ENCODE measurements around the gene TRIM21.
"Not testable (repeated sequence)": the region's sequence is repeated elsewhere in the genome, so short reads cannot be mapped to it uniquely, and the experiment has no call there.

TRIM21 gene

DNA sequence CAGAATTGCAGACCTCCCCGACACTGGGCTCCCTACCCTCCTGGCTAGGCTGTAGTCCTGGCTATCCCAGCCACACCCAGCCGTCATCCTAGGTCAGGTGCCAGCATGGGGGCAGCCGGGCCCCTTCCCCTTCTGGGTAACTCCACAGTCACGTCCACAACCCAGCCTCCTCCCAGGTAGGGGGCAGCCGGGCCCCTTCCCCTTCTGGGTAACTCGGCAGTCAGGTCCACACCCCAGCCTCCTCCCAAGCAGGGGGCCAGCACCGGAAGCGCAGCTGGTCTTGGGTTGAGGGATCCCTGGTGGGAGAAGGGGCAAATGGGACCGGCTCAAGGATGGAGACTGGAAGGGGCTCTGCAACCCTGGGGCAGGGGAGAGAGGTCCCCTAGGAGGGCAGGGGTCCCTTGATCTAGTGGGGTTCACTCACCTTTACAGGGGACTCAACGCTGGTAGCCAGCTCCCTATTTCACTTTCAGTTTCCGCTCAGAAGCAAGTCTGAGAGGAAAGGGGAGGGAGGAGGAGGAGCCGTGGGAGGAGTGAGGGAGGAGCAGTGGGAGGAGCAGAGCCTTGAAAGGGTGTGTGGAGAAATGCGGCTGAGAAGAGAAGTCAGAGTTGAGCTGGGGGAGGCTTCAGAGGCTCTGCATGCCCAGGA is at the start of gene TRIM21:
TSS of gene TRIM21 (minus strand) at position 494 of the 649 bp plus-strand sequence. CDS start 3,293 bp downstream, outside the sequence.
- in situ Hi-C loops (cut with HindIII; ENCODE audit: low sequenced_read_pairs): no loop called here

DNA sequence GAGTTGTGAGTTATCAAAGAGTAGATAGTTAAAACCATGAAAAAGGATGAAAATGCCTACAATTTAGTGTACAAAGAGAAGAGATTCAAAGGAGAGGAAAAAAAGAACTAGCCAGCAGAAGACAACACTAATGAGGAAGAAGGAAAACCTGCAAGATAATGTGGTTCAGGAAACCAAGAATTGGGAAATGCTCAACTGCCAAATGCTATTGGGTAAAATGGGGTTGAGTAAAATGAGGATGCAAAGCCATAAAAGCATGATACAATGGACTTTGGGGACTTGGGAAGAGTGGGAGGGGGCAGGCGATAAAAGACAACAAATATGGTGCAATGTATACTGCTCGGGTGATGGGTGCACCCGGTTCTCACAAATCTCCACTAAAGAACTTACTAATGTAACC is 48.0 kb upstream of the TRIM21 start:
- in situ Hi-C loops (cut with HindIII; ENCODE audit: low sequenced_read_pairs): no loop called here

DNA sequence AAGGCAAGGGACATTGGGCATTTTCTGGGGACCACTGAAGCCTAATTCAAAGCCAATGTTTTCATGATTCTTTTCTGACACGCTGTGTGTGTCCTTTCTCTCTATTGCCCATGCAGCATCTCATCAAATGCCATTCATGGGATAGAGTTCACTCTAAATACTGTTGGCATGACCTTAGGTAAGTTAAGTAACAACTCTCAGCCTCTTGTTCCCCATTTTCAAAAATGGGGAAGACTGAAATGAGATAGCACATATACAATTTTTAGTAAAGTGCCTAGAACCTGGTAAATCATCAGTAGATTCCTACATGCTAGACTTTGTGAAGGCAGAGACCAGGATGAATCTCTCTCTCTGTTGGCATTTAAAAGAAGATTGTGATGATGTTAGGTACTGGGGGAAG is 42.9 kb upstream of the TRIM21 start:
- in situ Hi-C loops (cut with HindIII; ENCODE audit: low sequenced_read_pairs): no loop called here

DNA sequence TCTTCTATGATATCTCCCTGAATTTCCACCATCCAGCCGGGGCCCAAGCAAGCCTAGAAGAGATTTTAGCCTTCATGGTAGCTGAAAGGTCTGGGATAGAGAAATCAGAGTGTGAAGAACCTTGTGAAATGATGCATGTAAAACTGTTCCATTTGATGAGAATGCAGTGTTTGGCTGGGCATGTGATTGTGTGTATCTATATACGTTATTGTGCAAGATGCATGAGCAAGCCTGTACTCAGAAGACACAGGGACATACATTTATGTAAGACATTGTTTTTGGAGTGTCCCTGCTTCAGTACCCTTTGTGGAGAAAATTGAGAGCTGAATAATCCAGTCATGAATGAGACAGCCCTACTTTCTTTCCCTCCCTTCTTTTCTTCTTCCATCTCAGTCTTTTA is 40.4 kb upstream of the TRIM21 start:
- in situ Hi-C loops (cut with HindIII; ENCODE audit: low sequenced_read_pairs): no loop called here

DNA sequence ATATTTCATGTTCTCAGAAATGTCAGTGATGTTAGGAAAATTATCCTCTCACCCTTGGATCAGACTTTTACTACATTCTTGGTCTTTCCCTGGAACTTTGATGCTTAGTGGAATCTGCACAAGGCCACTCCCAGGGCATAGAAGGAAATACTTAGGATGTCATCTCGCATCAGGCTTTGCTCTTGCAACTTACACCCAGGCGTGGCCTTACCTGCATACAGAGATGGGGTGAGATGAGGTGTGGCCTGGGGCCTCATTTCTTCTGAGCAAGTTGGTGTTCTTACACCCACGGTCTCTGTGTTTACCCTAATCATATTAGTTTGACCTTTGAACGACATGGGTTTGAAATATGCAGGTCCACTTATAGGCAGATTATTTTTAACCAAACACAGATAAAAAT is 36.5 kb upstream of the TRIM21 start:
- in situ Hi-C loops (cut with HindIII; ENCODE audit: low sequenced_read_pairs): no loop called here

DNA sequence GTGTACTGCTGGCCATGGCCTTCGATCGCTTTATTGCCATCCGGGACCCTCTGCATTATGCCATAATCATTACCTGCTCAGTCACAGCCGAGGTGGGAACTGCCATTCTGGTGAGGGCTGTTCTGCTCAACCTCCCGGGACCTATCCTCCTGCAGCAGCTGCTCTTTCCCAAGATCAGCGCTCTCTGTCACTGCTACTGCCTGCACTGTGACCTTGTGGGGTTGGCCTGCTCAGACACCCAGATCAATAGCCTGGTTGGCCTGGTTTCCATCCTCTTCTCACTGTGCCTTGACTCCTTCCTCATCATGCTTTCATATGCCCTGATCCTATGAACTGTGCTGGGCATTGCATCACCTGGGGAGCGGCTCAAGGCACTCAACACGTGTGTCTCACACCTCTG is 24.9 kb upstream of the TRIM21 start:
- in situ Hi-C loops (cut with HindIII; ENCODE audit: low sequenced_read_pairs): no loop called here

DNA sequence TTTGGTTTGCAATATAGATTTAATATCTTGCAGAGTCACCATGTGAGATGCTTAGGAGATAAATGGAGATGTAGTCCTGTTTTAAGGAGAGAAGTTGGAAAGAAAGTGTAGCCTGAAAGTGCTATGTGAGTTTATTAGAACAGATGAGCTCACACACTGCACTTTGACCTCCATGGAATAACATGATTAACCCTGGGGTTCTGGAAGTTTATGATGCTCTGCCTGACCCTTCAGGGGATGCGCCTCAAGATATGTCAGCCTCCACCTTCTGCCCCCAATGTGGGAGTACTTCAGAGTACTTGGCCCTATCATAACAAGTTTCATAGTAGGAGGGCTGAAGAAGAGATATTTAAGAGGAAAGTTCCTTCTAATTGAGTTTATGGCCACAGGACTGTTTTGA is 23.3 kb upstream of the TRIM21 start:
- in situ Hi-C loops (cut with HindIII; ENCODE audit: low sequenced_read_pairs): no loop called here

DNA sequence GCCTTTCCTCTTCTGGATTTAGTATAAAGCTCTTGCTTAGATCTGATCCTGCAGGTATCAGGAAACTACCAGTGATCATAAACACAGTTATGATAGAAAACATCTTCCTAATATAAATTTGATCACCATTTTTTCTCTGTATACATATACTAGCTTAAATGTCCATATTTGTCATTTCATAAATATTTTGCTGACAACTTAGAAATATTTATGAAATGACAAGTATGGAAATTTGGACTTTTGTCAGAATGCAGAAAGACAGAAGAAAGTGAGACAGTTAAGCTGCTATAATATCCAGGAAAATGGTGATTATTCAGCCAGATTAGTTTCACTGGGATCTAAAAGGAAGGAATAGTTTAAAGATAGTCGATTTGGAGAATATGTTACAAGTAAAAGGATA is 22.8 kb upstream of the TRIM21 start:
- in situ Hi-C loops (cut with HindIII; ENCODE audit: low sequenced_read_pairs): no loop called here

DNA sequence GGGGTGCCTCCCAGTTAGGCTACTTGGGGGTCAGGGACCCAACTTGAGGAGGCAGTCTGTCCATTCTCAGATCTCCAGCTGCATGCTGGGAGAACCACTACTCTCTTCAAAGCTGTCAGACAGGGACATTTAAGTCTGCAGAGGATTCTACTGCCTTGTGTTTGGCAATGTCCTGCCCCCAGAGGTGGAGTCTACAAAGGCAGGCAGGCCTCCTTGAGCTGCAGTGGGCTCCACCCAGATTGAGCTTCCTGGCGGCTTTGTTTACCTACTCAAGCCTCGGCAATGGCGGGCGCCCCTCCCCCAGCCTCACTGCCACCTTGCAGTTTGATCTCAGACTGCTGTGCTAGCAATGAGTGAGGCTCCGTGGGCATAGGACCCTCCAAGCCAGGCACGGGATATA is 12.7 kb upstream of the TRIM21 start:
- in situ Hi-C loops (cut with HindIII; ENCODE audit: low sequenced_read_pairs): not testable (repeated sequence)

DNA sequence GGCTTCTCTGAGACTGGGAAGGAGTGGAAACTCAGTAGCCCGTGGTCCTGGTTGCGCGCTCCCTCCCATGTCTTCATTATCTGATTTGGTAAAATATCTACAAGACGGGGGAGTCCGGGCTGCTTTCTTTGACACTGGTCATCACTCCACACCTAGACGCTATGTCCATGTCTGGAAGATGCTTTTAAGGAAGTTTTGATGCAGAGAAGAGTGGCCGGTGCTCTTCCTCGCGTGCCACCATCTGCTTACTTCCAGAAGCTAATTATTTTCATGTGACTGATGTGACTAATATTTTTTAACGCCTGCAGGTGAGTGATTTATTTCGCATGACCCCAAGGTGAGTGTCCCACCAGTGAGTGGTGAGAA is 339 bp upstream of the TRIM21 start:
- in situ Hi-C loops (cut with HindIII; ENCODE audit: low sequenced_read_pairs): no loop called here

DNA sequence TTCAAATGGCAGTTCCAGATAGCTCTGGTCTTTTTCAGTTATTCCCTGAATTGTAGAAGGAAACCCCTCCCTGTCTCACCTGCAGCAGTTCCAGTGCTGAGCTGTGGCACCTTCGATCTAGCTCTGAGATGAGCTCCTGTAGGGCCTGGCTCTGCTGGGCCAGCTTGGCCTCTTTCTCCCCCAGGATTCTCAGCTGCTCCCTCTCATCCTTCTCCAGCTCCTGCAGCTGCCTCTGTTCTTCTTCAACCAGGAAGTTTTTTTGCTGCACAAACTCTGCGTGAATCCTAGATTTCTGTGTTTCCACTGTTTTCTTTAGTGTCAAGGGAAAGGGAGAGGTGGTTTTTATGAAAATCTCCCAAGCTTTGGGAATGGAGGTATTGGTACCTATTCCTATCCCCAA is 5.3 kb downstream of the TRIM21 start:
- in situ Hi-C loops (cut with HindIII; ENCODE audit: low sequenced_read_pairs): no loop called here

DNA sequence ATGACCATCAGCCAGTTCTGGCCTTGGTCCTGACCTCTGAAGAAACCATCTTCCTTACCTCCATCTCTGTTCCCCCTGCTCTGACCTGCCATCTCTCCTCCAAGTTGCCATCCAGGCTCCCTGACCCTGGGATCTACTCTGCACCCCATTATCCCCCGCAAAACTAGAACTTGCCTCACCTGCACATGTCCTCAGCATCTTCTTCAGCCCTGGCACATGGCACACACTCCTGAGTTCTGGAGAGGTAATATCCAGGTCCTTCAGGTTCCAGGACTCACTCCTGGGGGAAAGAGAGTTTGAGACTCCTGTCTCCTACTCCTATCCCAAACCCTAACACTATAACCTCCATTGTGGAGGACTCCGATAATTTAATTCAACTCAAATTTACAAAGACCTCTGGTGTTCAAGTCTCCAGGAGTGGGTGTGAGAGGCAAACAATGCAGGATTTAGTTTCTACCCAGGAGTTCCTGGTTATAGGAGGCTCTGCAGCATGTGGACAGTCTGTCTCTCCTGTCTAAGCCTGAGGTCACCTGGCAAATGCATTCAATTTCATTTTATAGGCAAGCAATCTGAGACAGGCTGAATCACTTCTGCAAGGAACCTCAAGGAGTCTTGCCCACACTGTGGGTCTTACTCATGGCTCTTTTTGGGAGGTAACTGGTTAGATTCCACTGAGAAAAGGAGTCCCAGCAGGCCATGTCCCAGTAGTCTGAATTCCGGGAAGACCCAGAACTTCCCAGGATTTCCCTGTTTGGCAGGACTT is 7.3 kb downstream of the TRIM21 start:
- in situ Hi-C loops (cut with HindIII; ENCODE audit: low sequenced_read_pairs): no loop called here

DNA sequence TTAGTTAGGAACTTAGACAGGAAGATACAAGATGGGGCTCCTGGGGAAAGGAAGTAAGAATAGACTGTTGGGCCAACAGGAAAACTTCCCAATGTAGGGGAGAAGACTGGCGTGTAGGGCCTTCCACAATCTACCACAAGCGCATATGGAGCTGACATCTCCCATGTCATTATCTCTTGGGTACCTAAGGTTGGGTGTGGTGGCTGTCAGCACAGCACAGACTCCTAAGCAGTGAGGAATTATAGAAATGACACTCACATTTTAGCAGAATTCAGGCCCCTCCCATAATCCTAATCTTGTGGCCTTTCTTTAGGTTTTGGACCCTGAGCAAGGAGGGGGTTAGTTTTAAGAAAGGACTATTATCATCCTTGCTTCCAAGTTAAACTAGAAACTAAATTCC is 11.6 kb downstream of the TRIM21 start:
- in situ Hi-C loops (cut with HindIII; ENCODE audit: low sequenced_read_pairs): no loop called here

DNA sequence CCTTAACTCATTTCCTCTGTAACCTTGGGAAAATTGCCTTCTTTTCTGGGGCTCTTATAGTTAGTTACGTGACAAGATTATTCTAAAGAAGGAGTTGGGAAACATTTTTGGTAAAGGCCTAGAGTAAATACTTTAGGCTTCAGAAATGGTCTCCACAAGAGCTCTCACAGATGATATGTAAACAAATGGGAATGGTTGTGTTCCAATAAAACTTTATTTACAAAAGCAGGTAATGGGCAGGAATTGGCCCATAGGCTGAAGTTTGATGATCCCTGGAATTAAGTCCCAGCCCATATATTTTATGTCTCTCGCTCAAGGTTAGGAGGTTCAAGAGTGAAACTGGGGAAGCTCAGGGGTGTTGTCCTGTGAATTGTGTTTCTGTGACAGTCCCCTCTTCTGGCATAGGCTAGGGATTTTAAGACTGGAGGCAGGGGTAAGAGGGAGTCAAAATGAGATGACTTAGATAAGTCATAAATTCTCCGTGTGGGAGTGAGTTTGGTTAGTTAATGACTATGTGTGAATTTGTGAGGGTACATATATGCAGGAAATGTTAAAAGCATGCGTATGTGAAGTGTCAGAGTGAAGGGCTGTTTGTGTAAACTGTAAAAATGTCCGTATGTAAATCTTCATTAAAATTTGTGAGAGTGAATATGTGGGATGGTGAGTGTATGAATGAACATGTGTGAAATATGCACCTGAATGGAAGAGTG is 17.9 kb downstream of the TRIM21 start:
- in situ Hi-C loops (cut with HindIII; ENCODE audit: low sequenced_read_pairs): no loop called here

DNA sequence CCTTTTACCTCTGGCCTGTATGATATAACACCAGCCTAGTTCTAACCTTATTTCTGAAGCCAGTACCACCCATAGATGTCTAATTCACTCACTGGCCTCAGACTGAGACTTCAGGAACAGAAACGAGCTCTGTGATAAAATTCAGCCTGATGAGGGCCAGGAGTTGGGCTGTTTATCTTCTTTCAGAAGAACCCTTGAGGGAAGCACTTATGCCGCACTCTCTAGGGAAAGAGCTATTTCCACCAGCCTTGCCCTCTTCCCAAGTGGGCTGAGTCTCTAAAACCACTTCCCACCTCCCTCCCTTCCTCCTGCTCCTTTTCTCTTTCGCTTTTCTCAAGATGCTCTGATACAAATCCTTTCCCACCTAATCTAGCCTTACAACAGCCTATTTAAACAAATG is 23.3 kb downstream of the TRIM21 start:
- in situ Hi-C loops (cut with HindIII; ENCODE audit: low sequenced_read_pairs): no loop called here

DNA sequence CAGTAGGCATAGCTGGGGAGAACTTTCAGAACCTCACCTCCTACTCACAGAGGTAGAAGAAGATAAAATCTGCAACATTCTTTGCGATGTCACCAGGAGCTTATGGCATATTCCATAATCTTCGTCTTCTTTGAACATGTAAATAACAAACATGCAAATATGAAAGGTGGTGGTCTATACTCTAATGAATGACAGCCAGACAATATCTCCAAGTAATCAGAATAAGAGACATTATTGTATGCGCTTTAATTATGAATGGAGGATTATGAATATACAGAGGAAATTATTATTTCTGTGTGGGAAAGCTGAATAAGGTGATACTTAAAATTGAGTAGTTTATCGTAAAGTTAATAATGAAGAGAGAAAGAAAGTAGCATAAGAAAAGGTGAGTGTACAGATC is 25.2 kb downstream of the TRIM21 start, which contains the start of gene OR52B4:
TSS of gene OR52B4 (minus strand) at position 101 of the 400 bp plus-strand sequence. CDS start at position 10, 91 bp downstream.
- in situ Hi-C loops (cut with HindIII; ENCODE audit: low sequenced_read_pairs): no loop called here

DNA sequence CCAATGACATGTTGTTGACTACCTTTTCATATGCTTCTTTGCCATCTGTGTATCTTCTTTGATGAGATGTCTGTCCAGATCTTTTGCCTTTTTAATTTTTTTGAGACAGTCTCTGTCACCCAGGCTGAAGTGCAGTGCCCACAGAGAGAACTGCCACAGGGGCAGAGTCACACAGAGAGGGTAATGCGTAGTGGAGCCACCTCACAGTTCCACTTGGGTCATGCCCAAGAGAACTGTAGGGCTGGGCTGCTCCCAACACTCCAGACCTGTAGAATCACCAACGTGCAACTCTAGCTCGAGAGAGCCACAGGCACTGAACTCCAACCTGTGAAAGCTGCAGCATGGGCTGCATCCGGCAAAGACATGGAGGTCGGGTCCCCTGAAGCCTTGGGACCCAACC is 45.4 kb downstream of the TRIM21 start:
- in situ Hi-C loops (cut with HindIII; ENCODE audit: low sequenced_read_pairs): not testable (repeated sequence)

DNA sequence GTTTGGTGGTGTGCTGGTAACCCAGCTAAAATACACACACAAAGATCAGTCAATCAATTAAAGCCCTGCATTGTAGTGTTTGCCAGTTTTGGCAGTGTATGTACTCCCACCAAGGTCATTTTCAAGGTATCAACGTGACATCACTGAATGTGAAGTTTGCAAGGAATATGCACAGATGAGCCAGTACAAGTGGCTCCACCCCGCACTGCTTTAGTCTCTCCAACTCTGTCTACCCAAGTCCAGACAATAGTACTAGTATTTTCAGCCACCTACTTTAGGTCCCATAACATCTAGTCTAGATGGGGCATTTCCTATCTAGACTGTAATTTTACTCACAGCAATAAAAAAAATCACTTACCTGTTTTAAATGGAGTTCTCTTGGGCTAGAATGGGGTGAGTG is 48.1 kb downstream of the TRIM21 start:
- in situ Hi-C loops (cut with HindIII; ENCODE audit: low sequenced_read_pairs): not testable (repeated sequence)
